ENCODE results near the gene LRMDA.

LRMDA gene

GRCh38 chr10:75649466-75649865 is 218.0 kb downstream of the LRMDA start:
- no peak for DNase-seq

GRCh38 chr10:75650648-75651047 is 219.2 kb downstream of the LRMDA start:
- no peak for DNase-seq

- DNase-seq, result no peak
Observed at GRCh38 chr10:75651417-75651816, 220.0 kb downstream of the LRMDA start.

GRCh38 chr10:75652146-75652740 is 220.8 kb downstream of the LRMDA start:
- DNase-seq, result no peak

- no peak for DNase-seq
Observed at GRCh38 chr10:75653761-75654160, 222.3 kb downstream of the LRMDA start.

- no peak for DNase-seq
Observed at GRCh38 chr10:75654171-75654771, 222.8 kb downstream of the LRMDA start.

- no peak for DNase-seq
Observed at GRCh38 chr10:75654772-75655171, 223.3 kb downstream of the LRMDA start.

- DNase-seq, result peak in 1 of 2 experiments; percentile 44
Observed at GRCh38 chr10:75655791-75656451, 224.5 kb downstream of the LRMDA start.

- no peak for DNase-seq
Observed at GRCh38 chr10:75657351-75657750, 225.9 kb downstream of the LRMDA start.

GRCh38 chr10:75658036-75658435 is 226.6 kb downstream of the LRMDA start:
- DNase-seq, result no peak

GRCh38 chr10:75658496-75658895 is 227.1 kb downstream of the LRMDA start:
- DNase-seq, result no peak

GRCh38 chr10:75658915-75659314 is 227.5 kb downstream of the LRMDA start:
- no peak for DNase-seq

- peak; percentile 51 to 78 for DNase-seq
Observed at GRCh38 chr10:75660823-75661222, 229.4 kb downstream of the LRMDA start.

- DNase-seq, result peak in 1 of 2 experiments; percentile 18
Observed at GRCh38 chr10:75662715-75663114, 231.3 kb downstream of the LRMDA start.

GRCh38 chr10:75663947-75664664 is 232.7 kb downstream of the LRMDA start:
- no peak for DNase-seq

GRCh38 chr10:75664968-75665367 is 233.5 kb downstream of the LRMDA start:
- no peak for DNase-seq

- no peak for DNase-seq
Observed at GRCh38 chr10:75665707-75666106, 234.3 kb downstream of the LRMDA start.

- DNase-seq, result no peak
Observed at GRCh38 chr10:75672111-75672671, 240.8 kb downstream of the LRMDA start.

- no peak for DNase-seq
Observed at GRCh38 chr10:75672842-75673241, 241.4 kb downstream of the LRMDA start.

GRCh38 chr10:75677541-75677940 is 246.1 kb downstream of the LRMDA start:
- no peak for DNase-seq

GRCh38 chr10:75678527-75678926 is 247.1 kb downstream of the LRMDA start:
- no peak for DNase-seq

GRCh38 chr10:75679536-75679935 is 248.1 kb downstream of the LRMDA start:
- no peak for DNase-seq

GRCh38 chr10:75681334-75681733 is 249.9 kb downstream of the LRMDA start:
- DNase-seq, result no peak

Data from NCI-H446 (cell line).